ENCODE results near the gene RNASEH2A.

DNA sequence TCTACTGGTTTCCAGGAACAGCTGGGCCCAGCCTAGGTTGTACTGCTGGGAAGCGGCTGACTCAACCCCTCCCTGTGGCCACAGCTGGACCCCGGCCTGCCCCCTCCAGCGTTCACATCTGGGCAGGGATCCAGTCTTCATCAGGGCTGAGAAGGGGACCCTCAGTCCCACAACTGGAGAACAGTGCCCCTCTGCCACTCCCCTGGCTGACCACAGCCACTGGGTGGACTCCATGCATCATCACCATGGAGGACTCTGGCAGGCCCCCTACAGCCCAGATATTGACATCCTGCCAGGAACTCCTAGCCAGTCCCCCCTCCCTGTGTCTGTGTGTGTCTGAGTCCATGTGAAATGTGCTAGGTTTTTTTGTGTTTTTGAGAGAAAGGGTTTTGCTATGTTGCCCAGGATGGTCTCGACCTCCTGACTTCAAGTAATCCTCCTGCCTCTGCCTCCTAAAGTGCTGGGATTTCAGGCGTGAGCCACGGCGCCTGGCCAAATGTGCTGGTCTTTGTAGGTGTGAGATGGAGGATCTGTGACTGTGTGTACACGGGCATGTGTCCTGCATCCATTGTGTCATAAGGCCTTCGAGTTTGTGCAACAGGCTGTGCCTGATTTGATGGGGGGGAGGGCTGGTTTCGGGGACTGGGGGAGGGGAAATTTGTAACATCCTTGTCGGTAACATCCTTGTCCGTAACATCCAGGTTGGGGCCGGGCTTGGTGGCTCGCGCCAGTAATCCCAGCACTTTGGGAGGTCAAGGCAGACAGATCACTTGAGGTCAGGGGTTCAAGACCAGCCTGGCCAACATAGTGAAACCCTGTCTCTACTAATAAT lies 27.0 kb upstream of the RNASEH2A start:
- TF ChIP-seq, protein P1, sequence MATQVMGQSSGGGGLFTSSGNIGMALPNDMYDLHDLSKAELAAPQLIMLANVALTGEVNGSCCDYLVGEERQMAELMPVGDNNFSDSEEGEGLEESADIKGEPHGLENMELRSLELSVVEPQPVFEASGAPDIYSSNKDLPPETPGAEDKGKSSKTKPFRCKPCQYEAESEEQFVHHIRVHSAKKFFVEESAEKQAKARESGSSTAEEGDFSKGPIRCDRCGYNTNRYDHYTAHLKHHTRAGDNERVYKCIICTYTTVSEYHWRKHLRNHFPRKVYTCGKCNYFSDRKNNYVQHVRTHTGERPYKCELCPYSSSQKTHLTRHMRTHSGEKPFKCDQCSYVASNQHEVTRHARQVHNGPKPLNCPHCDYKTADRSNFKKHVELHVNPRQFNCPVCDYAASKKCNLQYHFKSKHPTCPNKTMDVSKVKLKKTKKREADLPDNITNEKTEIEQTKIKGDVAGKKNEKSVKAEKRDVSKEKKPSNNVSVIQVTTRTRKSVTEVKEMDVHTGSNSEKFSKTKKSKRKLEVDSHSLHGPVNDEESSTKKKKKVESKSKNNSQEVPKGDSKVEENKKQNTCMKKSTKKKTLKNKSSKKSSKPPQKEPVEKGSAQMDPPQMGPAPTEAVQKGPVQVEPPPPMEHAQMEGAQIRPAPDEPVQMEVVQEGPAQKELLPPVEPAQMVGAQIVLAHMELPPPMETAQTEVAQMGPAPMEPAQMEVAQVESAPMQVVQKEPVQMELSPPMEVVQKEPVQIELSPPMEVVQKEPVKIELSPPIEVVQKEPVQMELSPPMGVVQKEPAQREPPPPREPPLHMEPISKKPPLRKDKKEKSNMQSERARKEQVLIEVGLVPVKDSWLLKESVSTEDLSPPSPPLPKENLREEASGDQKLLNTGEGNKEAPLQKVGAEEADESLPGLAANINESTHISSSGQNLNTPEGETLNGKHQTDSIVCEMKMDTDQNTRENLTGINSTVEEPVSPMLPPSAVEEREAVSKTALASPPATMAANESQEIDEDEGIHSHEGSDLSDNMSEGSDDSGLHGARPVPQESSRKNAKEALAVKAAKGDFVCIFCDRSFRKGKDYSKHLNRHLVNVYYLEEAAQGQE (IDR thresholded peaks at IDR 0.05; ENCODE audit: insufficient read depth in 1 of 2, low read depth in 2 of 2, low read length in 2 of 2), result no peak
- TF ChIP-seq POLR2AphosphoS5 (IDR thresholded peaks at IDR 0.05; ENCODE audit: low read depth, low read length), result no peak
- no peak for TF ChIP-seq TAF1 (IDR thresholded peaks at IDR 0.05; ENCODE audit: borderline replicate concordance, insufficient read depth, low read length)
- no peak for TF ChIP-seq SIN3A (IDR thresholded peaks at IDR 0.05; ENCODE audit: borderline replicate concordance, insufficient read depth, low read length)
